NCI-H748 (cell line): ENCODE results near the gene CFAP46.

Source experiments
- DNase-seq: peaks from one replicate; lab custom pipeline; 2025; ENCODE audit not compliant: unreplicated experiment; lab: John Stamatoyannopoulos, UW

Gene CFAP46

GRCh38 chr10:132882069-132882951 lies 60.1 kb downstream of the CFAP46 start:
- DNase-seq: no peak

GRCh38 chr10:132881186-132881920 lies 61.0 kb downstream of the CFAP46 start:
- DNase-seq: no peak

GRCh38 chr10:132880128-132880981 lies 62.0 kb downstream of the CFAP46 start:
- no peak for DNase-seq

GRCh38 chr10:132879408-132880127 lies 62.8 kb downstream of the CFAP46 start:
- peak; percentile 3 for DNase-seq

GRCh38 chr10:132878730-132879407 lies 63.5 kb downstream of the CFAP46 start:
- no peak for DNase-seq

GRCh38 chr10:132878091-132878729 lies 64.2 kb downstream of the CFAP46 start:
- no peak for DNase-seq

- no peak for DNase-seq
Measured at GRCh38 chr10:132877473-132877872, 64.9 kb downstream of the CFAP46 start.

- DNase-seq: no peak
Measured at GRCh38 chr10:132876993-132877431, 65.4 kb downstream of the CFAP46 start.

GRCh38 chr10:132876131-132876860 lies 66.1 kb downstream of the CFAP46 start:
- DNase-seq: no peak

- no peak for DNase-seq
Measured at GRCh38 chr10:132875435-132875834, 66.9 kb downstream of the CFAP46 start.

- DNase-seq: no peak
Measured at GRCh38 chr10:132873395-132873794, 69.0 kb downstream of the CFAP46 start.

- no peak for DNase-seq
Measured at GRCh38 chr10:132872658-132873057, 69.7 kb downstream of the CFAP46 start.

GRCh38 chr10:132870426-132870825 lies 71.9 kb downstream of the CFAP46 start:
- DNase-seq: no peak

- DNase-seq: no peak
Measured at GRCh38 chr10:132869621-132870020, 72.7 kb downstream of the CFAP46 start.

GRCh38 chr10:132868995-132869394 lies 73.4 kb downstream of the CFAP46 start:
- no peak for DNase-seq

GRCh38 chr10:132867801-132868644 lies 74.3 kb downstream of the CFAP46 start:
- no peak for DNase-seq

- no peak for DNase-seq
Measured at GRCh38 chr10:132866601-132867381, 75.6 kb downstream of the CFAP46 start.
